HEK293 (cell line): Measurements from ENCODE around the gene GATA3.
A peak's percentile ranks its signal among the peaks of the same experiment; 100 is the strongest.

Experiments
- CTCF ChIA-PET: fragments of 350-600 bp; formaldehyde crosslinking; extraction: SDS; loops from one replicate; lab custom pipeline; 2021; ENCODE audit warnings: antibody characterized with exemption; lab: Yijun Ruan, JAX
- POLR2A ChIA-PET: fragments of 300-600 bp; formaldehyde crosslinking; extraction: SDS; loops from one replicate; lab custom pipeline; 2020; ENCODE audit warnings: antibody characterized with exemption, inconsistent platforms; lab: Yijun Ruan, JAX
- H3K27ac ChIP-seq: fragments of 200-500 bp; sonication (Bioruptor generic); 2 replicates; pipeline ENCODE4 v1.5.1; 2014; ENCODE audit warnings: low read depth, low read length, control low read depth, inconsistent platforms; ENCODE audit errors: extremely low read depth
- H3K36me3 ChIP-seq, 2 experiments: fragments of 200-500 bp in 1 of 2; sonication (Bioruptor generic) in 1 of 2; 1 replicate in 1 of 2; 2 replicates in 1 of 2; pipeline ENCODE4 v1.5.1; 2014 to 2017; ENCODE audit warnings: inconsistent platforms in 2 of 2, low read length in 2 of 2; ENCODE audit not compliant: control insufficient read depth in 2 of 2, insufficient read depth in 1 of 2
- H3K4me1 ChIP-seq: fragments of 200-500 bp; sonication (Bioruptor generic); 2 replicates; pipeline ENCODE4 v1.5.1; 2014; ENCODE audit warnings: mild to moderate bottlenecking, low read length, inconsistent platforms; ENCODE audit not compliant: control insufficient read depth, insufficient read depth
- H3K4me3 ChIP-seq: 2 replicates; pipeline ENCODE4 v1.5.1; 2011; ENCODE audit warnings: low read depth, mild to moderate bottlenecking, control low read depth, low read length, moderate library complexity
- H3K9me3 ChIP-seq: fragments of 200-500 bp; sonication (Bioruptor generic); 2 replicates; pipeline ENCODE4 v1.5.1; 2014; ENCODE audit warnings: low read depth, low read length, inconsistent platforms; ENCODE audit not compliant: control insufficient read depth, insufficient read depth
- EGR2 ChIP-seq: fragments of 450-650 bp; formaldehyde crosslinking; IDR thresholded peaks from 2 replicates; pipeline ENCODE4 v1.5.1; 2016; ENCODE audit warnings: low read depth, missing biosample characterization, missing genetic modification characterization
- OVOL3 ChIP-seq: fragments of 450-650 bp; formaldehyde crosslinking; IDR thresholded peaks from 2 replicates; pipeline ENCODE4 v1.5.1; 2016; ENCODE audit warnings: missing biosample characterization, missing genetic modification characterization
- REPIN1 ChIP-seq: fragments of 450-650 bp; formaldehyde crosslinking; IDR thresholded peaks from 2 replicates; pipeline ENCODE4 v1.5.1; 2017; ENCODE audit warnings: missing biosample characterization, missing genetic modification characterization, low read depth
- SETDB1 ChIP-seq: IDR thresholded peaks from one replicate; pipeline ENCODE4 v1.6.1; 2017; ENCODE audit warnings: mild to moderate bottlenecking, low read length, moderate library complexity, mixed read lengths; ENCODE audit not compliant: insufficient read length
- TCF7L2 ChIP-seq: IDR thresholded peaks from 2 replicates; pipeline ENCODE4 v1.6.1; 2011; ENCODE audit warnings: low read depth, mild to moderate bottlenecking, inconsistent platforms, low read length, moderate library complexity, borderline replicate concordance
- ZFHX2 ChIP-seq: fragments of 450-650 bp; formaldehyde crosslinking; conservative IDR thresholded peaks from 2 replicates; pipeline ENCODE4 v1.5.1; 2016; ENCODE audit warnings: missing biosample characterization, missing genetic modification characterization
- ZNF10 ChIP-seq: fragments of 450-650 bp; formaldehyde crosslinking; IDR thresholded peaks from 2 replicates; pipeline ENCODE4 v1.5.1; 2017; ENCODE audit warnings: missing biosample characterization, missing genetic modification characterization
- ZNF132 ChIP-seq: fragments of 450-650 bp; formaldehyde crosslinking; IDR thresholded peaks from 2 replicates; pipeline ENCODE4 v1.5.1; 2017; ENCODE audit warnings: missing biosample characterization, missing genetic modification characterization, borderline replicate concordance
- ZNF157 ChIP-seq: fragments of 450-650 bp; formaldehyde crosslinking; IDR thresholded peaks from 2 replicates; pipeline ENCODE4 v1.5.1; 2016; ENCODE audit warnings: missing biosample characterization, missing genetic modification characterization
- ZNF311 ChIP-seq: fragments of 450-650 bp; formaldehyde crosslinking; IDR thresholded peaks from 2 replicates; pipeline ENCODE4 v1.5.1; 2017; ENCODE audit warnings: missing biosample characterization, missing genetic modification characterization, borderline replicate concordance
- ZNF354C ChIP-seq: fragments of 450-650 bp; formaldehyde crosslinking; IDR thresholded peaks from 2 replicates; pipeline ENCODE4 v1.5.1; 2016; ENCODE audit warnings: missing biosample characterization, missing genetic modification characterization, low read depth, borderline replicate concordance
- ZNF561 ChIP-seq: fragments of 450-650 bp; IDR thresholded peaks from 2 replicates; pipeline ENCODE4 v1.5.1; 2018; ENCODE audit warnings: missing biosample characterization, missing genetic modification characterization, borderline replicate concordance
- ZNF585B ChIP-seq: fragments of 450-650 bp; formaldehyde crosslinking; IDR thresholded peaks from 2 replicates; pipeline ENCODE4 v1.5.1; 2016; ENCODE audit warnings: missing biosample characterization, missing genetic modification characterization
- ZNF664 ChIP-seq: fragments of 450-650 bp; formaldehyde crosslinking; IDR thresholded peaks from 2 replicates; pipeline ENCODE4 v1.5.1; 2016; ENCODE audit warnings: missing biosample characterization, missing genetic modification characterization
- ZXDB ChIP-seq: fragments of 450-650 bp; formaldehyde crosslinking; IDR thresholded peaks from 2 replicates; pipeline ENCODE4 v1.5.1; 2016; ENCODE audit warnings: missing biosample characterization, missing genetic modification characterization
- TF ChIP-seq, protein P1 (sequence below): fragments of 450-650 bp; formaldehyde crosslinking; IDR thresholded peaks from 2 replicates; pipeline ENCODE4 v1.5.1; 2016; ENCODE audit warnings: missing biosample characterization, missing genetic modification characterization, borderline replicate concordance
- TF ChIP-seq, protein P2 (sequence below): fragments of 450-650 bp; formaldehyde crosslinking; IDR thresholded peaks from 2 replicates; pipeline ENCODE4 v1.5.1; 2017; ENCODE audit warnings: missing biosample characterization, missing genetic modification characterization
- TF ChIP-seq, protein P3 (sequence below): fragments of 450-650 bp; formaldehyde crosslinking; IDR thresholded peaks from 2 replicates; pipeline ENCODE4 v1.5.1; 2016; ENCODE audit warnings: missing biosample characterization, missing genetic modification characterization, borderline replicate concordance

GATA3 gene

DNA sequence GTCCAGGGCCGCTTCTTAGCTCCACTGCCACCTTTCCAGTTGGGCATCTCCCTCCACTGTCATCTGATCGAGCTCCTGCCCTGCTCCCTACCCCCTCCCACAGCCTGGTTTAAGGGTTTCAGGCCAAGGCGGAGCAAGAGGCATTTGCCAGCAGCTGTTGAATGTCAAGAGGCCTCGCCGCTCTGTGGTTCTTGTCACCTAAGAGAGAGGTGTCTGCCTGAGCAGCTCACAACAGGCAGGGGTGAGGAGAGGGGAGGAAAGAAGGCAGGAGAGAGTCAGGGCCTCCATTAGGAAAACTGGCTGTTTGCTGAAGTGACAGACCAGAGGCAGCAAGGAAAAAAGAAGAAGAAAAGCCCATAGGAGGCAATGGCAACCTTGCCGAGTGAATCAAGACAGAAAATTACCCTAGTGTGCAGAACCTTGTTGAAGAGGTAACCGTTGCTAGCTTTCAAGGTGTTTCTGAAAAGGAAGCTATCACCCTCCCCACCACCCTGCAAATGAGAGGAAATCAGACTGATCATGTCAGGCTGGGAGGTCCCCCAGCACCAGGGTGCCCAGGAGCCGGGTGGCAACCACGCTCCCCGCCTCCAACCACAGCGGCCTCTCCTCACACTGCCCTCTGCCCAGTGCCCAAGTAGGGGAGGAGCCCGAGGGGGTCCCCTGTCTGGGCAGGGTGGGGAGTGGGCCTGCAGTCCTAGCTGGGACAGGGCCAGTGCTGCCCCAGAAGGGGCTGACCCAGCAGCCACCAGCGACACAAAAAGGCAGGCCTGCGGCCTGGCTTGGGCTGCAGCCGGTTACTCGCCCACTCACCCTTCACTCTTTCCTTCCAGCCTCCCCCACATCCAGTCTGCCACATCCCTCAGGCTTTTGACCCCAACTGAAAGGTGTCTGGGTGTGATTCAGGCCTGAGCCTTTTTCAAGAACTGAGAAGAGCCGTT is 7.1 kb downstream of the GATA3 start:
- POLR2A ChIA-PET, result interaction anchor here (0.7 kb wide), 1 partner anchor 11 kb away, joined by 3 read pairs; no protein-coding TSS in a partner anchor
- no peak overlapping the region for H3K4me3 ChIP-seq
- no peak overlapping the region for H3K27ac ChIP-seq
- TF ChIP-seq EGR2 (tag by site-specific recombination) (peak; percentile 64), SETDB1 (no peak), ZFHX2 (tag by site-specific recombination) (peak; percentile 40; the same call in 1 of the 2 replicates)
- TF ChIP-seq, all 188 proteins: peak for 2
- H3K4me1 ChIP-seq, result peaks cover 7% of the 10 kb centered on the region
- H3K36me3 ChIP-seq, result peaks cover 34 to 95% of the 10 kb centered on the region in 2 experiments
- CTCF ChIA-PET, result no interaction called here
- no peaks in the 10 kb centered on the region for H3K9me3 ChIP-seq

DNA sequence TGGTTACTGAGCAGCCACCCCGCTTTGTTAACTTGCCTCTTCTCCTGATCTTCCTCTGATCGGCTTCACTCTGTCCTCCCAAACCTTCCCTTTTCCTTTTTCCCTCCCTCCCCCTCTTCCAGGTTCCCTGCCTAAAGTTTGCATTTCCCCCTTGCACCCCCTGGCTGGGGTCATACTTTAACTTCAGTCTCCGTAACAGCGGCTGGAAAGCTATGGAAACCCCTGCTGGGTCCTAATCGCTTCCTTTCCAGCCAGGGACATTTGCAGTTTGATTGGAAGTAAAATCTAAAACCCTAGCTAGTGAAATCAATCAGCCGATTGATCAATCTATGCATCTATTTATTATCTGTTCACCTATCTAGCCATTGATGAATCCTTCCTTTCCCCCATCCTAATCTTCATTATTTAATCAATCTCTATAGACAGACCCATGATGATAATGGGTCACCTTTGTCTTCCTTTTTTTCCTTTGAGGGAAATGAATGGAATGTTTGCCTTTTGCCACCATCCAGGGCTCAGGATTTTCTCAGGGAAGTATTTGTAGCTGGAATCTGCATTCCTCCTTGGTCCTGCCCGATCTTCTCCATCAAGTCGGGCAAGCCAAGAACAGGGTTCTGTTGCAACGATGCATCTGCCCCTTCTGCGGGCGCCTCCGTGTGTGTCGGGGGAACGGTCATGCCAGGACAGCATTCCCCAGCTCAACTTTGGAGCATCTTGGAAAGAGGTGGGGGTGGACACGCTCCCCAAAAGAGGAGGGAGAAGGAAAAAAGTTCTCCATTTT is 8.8 kb downstream of the GATA3 start:
- ChIA-PET CTCF (interaction anchor here (0.6 to 0.7 kb wide), 2 partner anchors 56 to 210 kb away, joined by 3 to 7 read pairs; no protein-coding TSS in a partner anchor), POLR2A (no interaction called here)
- Histone ChIP-seq H3K9me3 (no peaks in the 10 kb centered on the region), H3K4me1 (no peaks in the 10 kb centered on the region; the same call in 1 of the 2 replicates), H3K27ac (no peak overlapping the region), H3K4me3 (no peak overlapping the region), H3K36me3 (peaks cover 51 to 100% of the 10 kb centered on the region in 2 experiments)
- TF ChIP-seq ZXDB (tag by site-specific recombination) (no peak), ZNF354C (tag by site-specific recombination) (no peak), ZNF311 (tag by site-specific recombination) (no peak), ZNF10 (tag by site-specific recombination) (no peak), ZNF561 (tag by site-specific recombination) (no peak), OVOL3 (tag by site-specific recombination) (no peak), TCF7L2 (no peak), ZNF132 (no peak), ZNF157 (tag by site-specific recombination) (no peak), REPIN1 (tag by site-specific recombination) (no peak), ZNF585B (no peak), ZNF664 (tag by site-specific recombination) (no peak)
- TF ChIP-seq, protein P1, sequence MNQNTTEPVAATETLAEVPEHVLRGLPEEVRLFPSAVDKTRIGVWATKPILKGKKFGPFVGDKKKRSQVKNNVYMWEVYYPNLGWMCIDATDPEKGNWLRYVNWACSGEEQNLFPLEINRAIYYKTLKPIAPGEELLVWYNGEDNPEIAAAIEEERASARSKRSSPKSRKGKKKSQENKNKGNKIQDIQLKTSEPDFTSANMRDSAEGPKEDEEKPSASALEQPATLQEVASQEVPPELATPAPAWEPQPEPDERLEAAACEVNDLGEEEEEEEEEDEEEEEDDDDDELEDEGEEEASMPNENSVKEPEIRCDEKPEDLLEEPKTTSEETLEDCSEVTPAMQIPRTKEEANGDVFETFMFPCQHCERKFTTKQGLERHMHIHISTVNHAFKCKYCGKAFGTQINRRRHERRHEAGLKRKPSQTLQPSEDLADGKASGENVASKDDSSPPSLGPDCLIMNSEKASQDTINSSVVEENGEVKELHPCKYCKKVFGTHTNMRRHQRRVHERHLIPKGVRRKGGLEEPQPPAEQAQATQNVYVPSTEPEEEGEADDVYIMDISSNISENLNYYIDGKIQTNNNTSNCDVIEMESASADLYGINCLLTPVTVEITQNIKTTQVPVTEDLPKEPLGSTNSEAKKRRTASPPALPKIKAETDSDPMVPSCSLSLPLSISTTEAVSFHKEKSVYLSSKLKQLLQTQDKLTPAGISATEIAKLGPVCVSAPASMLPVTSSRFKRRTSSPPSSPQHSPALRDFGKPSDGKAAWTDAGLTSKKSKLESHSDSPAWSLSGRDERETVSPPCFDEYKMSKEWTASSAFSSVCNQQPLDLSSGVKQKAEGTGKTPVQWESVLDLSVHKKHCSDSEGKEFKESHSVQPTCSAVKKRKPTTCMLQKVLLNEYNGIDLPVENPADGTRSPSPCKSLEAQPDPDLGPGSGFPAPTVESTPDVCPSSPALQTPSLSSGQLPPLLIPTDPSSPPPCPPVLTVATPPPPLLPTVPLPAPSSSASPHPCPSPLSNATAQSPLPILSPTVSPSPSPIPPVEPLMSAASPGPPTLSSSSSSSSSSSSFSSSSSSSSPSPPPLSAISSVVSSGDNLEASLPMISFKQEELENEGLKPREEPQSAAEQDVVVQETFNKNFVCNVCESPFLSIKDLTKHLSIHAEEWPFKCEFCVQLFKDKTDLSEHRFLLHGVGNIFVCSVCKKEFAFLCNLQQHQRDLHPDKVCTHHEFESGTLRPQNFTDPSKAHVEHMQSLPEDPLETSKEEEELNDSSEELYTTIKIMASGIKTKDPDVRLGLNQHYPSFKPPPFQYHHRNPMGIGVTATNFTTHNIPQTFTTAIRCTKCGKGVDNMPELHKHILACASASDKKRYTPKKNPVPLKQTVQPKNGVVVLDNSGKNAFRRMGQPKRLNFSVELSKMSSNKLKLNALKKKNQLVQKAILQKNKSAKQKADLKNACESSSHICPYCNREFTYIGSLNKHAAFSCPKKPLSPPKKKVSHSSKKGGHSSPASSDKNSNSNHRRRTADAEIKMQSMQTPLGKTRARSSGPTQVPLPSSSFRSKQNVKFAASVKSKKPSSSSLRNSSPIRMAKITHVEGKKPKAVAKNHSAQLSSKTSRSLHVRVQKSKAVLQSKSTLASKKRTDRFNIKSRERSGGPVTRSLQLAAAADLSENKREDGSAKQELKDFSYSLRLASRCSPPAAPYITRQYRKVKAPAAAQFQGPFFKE (tag by site-specific recombination), result no peak
- TF ChIP-seq, protein P2, sequence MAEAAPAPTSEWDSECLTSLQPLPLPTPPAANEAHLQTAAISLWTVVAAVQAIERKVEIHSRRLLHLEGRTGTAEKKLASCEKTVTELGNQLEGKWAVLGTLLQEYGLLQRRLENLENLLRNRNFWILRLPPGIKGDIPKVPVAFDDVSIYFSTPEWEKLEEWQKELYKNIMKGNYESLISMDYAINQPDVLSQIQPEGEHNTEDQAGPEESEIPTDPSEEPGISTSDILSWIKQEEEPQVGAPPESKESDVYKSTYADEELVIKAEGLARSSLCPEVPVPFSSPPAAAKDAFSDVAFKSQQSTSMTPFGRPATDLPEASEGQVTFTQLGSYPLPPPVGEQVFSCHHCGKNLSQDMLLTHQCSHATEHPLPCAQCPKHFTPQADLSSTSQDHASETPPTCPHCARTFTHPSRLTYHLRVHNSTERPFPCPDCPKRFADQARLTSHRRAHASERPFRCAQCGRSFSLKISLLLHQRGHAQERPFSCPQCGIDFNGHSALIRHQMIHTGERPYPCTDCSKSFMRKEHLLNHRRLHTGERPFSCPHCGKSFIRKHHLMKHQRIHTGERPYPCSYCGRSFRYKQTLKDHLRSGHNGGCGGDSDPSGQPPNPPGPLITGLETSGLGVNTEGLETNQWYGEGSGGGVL (tag by site-specific recombination), result no peak
- TF ChIP-seq, protein P3, sequence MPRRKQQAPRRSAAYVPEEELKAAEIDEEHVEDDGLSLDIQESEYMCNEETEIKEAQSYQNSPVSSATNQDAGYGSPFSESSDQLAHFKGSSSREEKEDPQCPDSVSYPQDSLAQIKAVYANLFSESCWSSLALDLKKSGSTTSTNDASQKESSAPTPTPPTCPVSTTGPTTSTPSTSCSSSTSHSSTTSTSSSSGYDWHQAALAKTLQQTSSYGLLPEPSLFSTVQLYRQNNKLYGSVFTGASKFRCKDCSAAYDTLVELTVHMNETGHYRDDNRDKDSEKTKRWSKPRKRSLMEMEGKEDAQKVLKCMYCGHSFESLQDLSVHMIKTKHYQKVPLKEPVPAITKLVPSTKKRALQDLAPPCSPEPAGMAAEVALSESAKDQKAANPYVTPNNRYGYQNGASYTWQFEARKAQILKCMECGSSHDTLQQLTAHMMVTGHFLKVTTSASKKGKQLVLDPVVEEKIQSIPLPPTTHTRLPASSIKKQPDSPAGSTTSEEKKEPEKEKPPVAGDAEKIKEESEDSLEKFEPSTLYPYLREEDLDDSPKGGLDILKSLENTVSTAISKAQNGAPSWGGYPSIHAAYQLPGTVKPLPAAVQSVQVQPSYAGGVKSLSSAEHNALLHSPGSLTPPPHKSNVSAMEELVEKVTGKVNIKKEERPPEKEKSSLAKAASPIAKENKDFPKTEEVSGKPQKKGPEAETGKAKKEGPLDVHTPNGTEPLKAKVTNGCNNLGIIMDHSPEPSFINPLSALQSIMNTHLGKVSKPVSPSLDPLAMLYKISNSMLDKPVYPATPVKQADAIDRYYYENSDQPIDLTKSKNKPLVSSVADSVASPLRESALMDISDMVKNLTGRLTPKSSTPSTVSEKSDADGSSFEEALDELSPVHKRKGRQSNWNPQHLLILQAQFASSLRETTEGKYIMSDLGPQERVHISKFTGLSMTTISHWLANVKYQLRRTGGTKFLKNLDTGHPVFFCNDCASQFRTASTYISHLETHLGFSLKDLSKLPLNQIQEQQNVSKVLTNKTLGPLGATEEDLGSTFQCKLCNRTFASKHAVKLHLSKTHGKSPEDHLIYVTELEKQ, result no peak
